NCI-H82 treated with DMSO at 0.1 percent for 48 hours (cell line): Measurements from ENCODE around the gene ITGB1.
"Not testable (repeated sequence)": the region's sequence is repeated elsewhere in the genome, so short reads cannot be mapped to it uniquely, and the experiment has no call there.

Experiments used
- DNase-seq: peaks from one replicate; lab custom pipeline; 2025; ENCODE audit not compliant: unreplicated experiment; lab: John Stamatoyannopoulos, UW

The ITGB1 gene

GRCh38 chr10:32958085-32959005, at the start of gene ITGB1:
Gene ITGB1, minus strand, starts transcription at chr10:32958230. Its CDS starts 22,672 bp downstream, at chr10:32935558.
- DNase-seq = peak; percentile 74

- DNase-seq = no peak
Observed at GRCh38 chr10:33006342-33006887, 48.4 kb upstream of the ITGB1 start.

- DNase-seq = no peak
Observed at GRCh38 chr10:33005322-33006301, 47.6 kb upstream of the ITGB1 start.

- no peak for DNase-seq
Observed at GRCh38 chr10:33001908-33002492, 44.0 kb upstream of the ITGB1 start.

GRCh38 chr10:32998060-32998581, 40.1 kb upstream of the ITGB1 start:
- DNase-seq = not testable (repeated sequence)

- DNase-seq = no peak
Observed at GRCh38 chr10:32995751-32996150, 37.7 kb upstream of the ITGB1 start.

GRCh38 chr10:32995066-32995622, 37.1 kb upstream of the ITGB1 start:
- DNase-seq = no peak

- not testable (repeated sequence) for DNase-seq
Observed at GRCh38 chr10:32994632-32995031, 36.6 kb upstream of the ITGB1 start.

- DNase-seq = not testable (repeated sequence)
Observed at GRCh38 chr10:32992310-32992709, 34.3 kb upstream of the ITGB1 start.

- DNase-seq = no peak
Observed at GRCh38 chr10:32990811-32991210, 32.8 kb upstream of the ITGB1 start.

GRCh38 chr10:32988604-32989003, 30.6 kb upstream of the ITGB1 start:
- no peak for DNase-seq

GRCh38 chr10:32987172-32987571, 29.1 kb upstream of the ITGB1 start:
- no peak for DNase-seq

- no peak for DNase-seq
Observed at GRCh38 chr10:32985775-32986350, 27.8 kb upstream of the ITGB1 start.

GRCh38 chr10:32985341-32985764, 27.3 kb upstream of the ITGB1 start:
- no peak for DNase-seq

GRCh38 chr10:32984003-32984600, 26.1 kb upstream of the ITGB1 start:
- no peak for DNase-seq

- DNase-seq = no peak
Observed at GRCh38 chr10:32982911-32983909, 25.2 kb upstream of the ITGB1 start.

GRCh38 chr10:32982293-32982709, 24.3 kb upstream of the ITGB1 start:
- no peak for DNase-seq

GRCh38 chr10:32981760-32982159, 23.7 kb upstream of the ITGB1 start:
- no peak for DNase-seq
